Stimulated activated naive CD4-positive, alpha-beta T cell (primary cell): Measurements from ENCODE around the gene BTBD9.

Experiments
- DNase-seq, 6 experiments: peaks; one replicate each; lab custom pipeline; 2025; lab: John Stamatoyannopoulos, UW

The BTBD9 gene

GRCh38 chr6:38507173-38507572 is 132.6 kb downstream of the BTBD9 start:
- DNase-seq = no peak

GRCh38 chr6:38505826-38506225 is 133.9 kb downstream of the BTBD9 start:
- no peak for DNase-seq

- DNase-seq = no peak
Observed at GRCh38 chr6:38504996-38505395, 134.7 kb downstream of the BTBD9 start.

GRCh38 chr6:38503960-38504682 is 135.6 kb downstream of the BTBD9 start:
- no peak for DNase-seq

- DNase-seq = no peak
Observed at GRCh38 chr6:38503032-38503773, 136.5 kb downstream of the BTBD9 start.

GRCh38 chr6:38502423-38502822 is 137.3 kb downstream of the BTBD9 start:
- DNase-seq = no peak

GRCh38 chr6:38501931-38502330 is 137.8 kb downstream of the BTBD9 start:
- no peak for DNase-seq

GRCh38 chr6:38499529-38500096 is 140.1 kb downstream of the BTBD9 start:
- DNase-seq = no peak

- DNase-seq = no peak
Observed at GRCh38 chr6:38498805-38499445, 140.8 kb downstream of the BTBD9 start.

GRCh38 chr6:38498085-38498484 is 141.6 kb downstream of the BTBD9 start:
- DNase-seq = no peak

GRCh38 chr6:38497546-38497945 is 142.2 kb downstream of the BTBD9 start:
- no peak for DNase-seq

- DNase-seq = no peak
Observed at GRCh38 chr6:38495922-38496635, 143.7 kb downstream of the BTBD9 start.

- DNase-seq = no peak
Observed at GRCh38 chr6:38495518-38495917, 144.2 kb downstream of the BTBD9 start.

GRCh38 chr6:38493931-38494547 is 145.7 kb downstream of the BTBD9 start:
- DNase-seq = peak; percentile 45 to 84 (median 64)

- no peak for DNase-seq
Observed at GRCh38 chr6:38492031-38492430, 147.7 kb downstream of the BTBD9 start.

- no peak for DNase-seq
Observed at GRCh38 chr6:38489951-38490350, 149.8 kb downstream of the BTBD9 start.

- no peak for DNase-seq
Observed at GRCh38 chr6:38487423-38487822, 152.3 kb downstream of the BTBD9 start.

- no peak for DNase-seq
Observed at GRCh38 chr6:38485488-38485887, 154.2 kb downstream of the BTBD9 start.

GRCh38 chr6:38484656-38485055 is 155.1 kb downstream of the BTBD9 start:
- DNase-seq = no peak

GRCh38 chr6:38483526-38483925 is 156.2 kb downstream of the BTBD9 start:
- no peak for DNase-seq

GRCh38 chr6:38482466-38482865 is 157.3 kb downstream of the BTBD9 start:
- no peak for DNase-seq

- no peak for DNase-seq
Observed at GRCh38 chr6:38481851-38482250, 157.9 kb downstream of the BTBD9 start.
